NCI-H2171 treated with DMSO at 0.1 percent for 48 hours (cell line): ENCODE results near the gene YARS1.

Experiments used
- DNase-seq: peaks from one replicate; lab custom pipeline; 2025; lab: John Stamatoyannopoulos, UW

YARS1 gene

GRCh38 chr1:32742199-32742947, 74.8 kb downstream of the YARS1 start:
- no peak for DNase-seq

- no peak for DNase-seq
Observed at GRCh38 chr1:32741413-32742198, 75.6 kb downstream of the YARS1 start.

DNA sequence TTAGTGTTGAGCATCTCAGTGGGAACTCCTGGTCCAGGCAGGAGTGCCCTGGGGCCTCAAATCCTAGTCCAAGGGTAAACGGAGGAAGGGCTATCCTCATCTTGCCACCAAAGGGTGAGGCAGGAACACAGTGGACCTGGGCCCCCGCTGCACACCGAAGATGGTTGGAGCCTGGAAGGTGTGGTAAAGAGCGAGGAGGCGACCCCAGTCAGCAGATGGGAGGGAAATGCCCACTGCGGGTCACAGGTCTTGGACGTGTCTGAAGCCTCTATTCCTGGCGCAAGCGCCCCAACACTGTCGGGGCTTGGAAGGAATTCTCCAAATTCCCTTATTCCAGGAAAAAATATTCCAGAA, 76.1 kb downstream of the YARS1 start:
- no peak for DNase-seq

GRCh38 chr1:32736812-32737791, 80.1 kb downstream of the YARS1 start:
- DNase-seq = no peak

- no peak for DNase-seq
Observed at GRCh38 chr1:32733582-32734321, 83.4 kb downstream of the YARS1 start.

DNA sequence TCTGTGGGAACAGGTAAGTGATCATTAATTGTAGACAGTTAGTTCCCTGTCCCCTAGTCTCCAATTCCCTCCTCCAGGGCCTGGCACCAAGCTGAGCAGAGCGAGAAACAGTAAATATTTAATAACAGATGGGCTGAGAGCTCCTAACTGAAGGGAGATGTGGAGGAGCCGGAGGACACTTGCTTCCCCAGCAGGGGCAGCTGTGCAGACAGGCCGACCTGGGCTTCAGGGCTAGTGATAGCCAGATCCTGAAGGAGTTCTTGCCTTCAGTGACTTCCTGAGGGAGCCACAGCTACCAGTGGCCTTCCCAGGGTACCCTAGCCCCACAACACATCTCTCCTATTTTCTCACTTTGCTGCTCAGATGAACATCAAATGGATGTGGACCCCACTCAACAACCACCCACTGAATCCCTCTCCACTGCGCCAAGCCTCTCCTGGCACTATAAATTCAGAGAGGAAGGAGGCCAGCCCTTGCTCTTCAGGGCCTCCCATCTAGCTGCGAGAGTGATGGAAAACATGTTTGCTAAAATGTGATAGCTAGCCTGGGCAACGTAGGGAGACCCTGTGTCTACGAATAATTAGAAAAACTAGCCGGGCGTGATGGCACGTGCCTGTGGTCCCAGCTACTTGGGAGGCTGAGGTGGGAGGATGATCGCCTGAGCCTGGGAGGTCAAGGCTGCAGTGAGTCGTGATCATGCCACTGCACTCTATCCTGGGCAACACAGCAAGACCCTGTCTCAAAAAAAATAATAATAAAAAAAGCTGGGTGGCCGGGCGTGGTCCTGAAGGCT, 87.7 kb downstream of the YARS1 start:
- peak; percentile 54 for DNase-seq

GRCh38 chr1:32728413-32729077, 88.6 kb downstream of the YARS1 start:
- peak; percentile 50 for DNase-seq

GRCh38 chr1:32727876-32728275, 89.3 kb downstream of the YARS1 start:
- no peak for DNase-seq

GRCh38 chr1:32725615-32725982, 91.6 kb downstream of the YARS1 start:
- DNase-seq = no peak
